Activated CD8-positive, alpha-beta T cell treated with anti-CD3 and anti-CD28 coated beads for 36 hours (primary cell): ENCODE results near the gene GIMAP6. TPM values are rescaled to one million over a fixed set of nuclear protein-coding genes. Genes with fewer than 3 reads are reported as not detected.
A peak's percentile ranks its signal among the peaks of the same experiment; 100 is the strongest.

Experiments
- ATAC-seq: fragments of 200-7000 bp; cut with Tn5 transposase; one replicate; pipeline ENCODE4 v1.10.0; 2021; ENCODE audit warnings: mild to moderate bottlenecking, moderate library complexity
- CTCF ChIA-PET: fragments of 350-600 bp; sonication (Branson Sonifier 250); formaldehyde crosslinking; loops from one replicate; lab custom pipeline; 2021; ENCODE audit warnings: antibody characterized with exemption; lab: Charles Lee
- POLR2A ChIA-PET: fragments of 350-600 bp; sonication (Branson Sonifier 250); formaldehyde crosslinking; loops from one replicate; lab custom pipeline; 2021; ENCODE audit warnings: antibody characterized with exemption; lab: Charles Lee
- DNase-seq: peaks from one replicate; pipeline ENCODE4 v3.0.0-alpha.2; 2020
- H3K27ac Mint-ChIP-seq: one replicate; pipeline ENCODE4 v1.8.0; 2021; ENCODE audit warnings: mild to moderate bottlenecking, mixed read lengths
- H3K27me3 Mint-ChIP-seq: one replicate; pipeline ENCODE4 v1.8.0; 2021; ENCODE audit warnings: mixed read lengths
- H3K36me3 Mint-ChIP-seq: one replicate; pipeline ENCODE4 v1.8.0; 2021; ENCODE audit warnings: low read depth, mixed read lengths
- H3K4me1 Mint-ChIP-seq: one replicate; pipeline ENCODE4 v1.8.0; 2021; ENCODE audit warnings: low read depth, mixed read lengths
- H3K4me3 Mint-ChIP-seq: one replicate; pipeline ENCODE4 v1.8.0; 2021; ENCODE audit warnings: mild to moderate bottlenecking, moderate library complexity, mixed read lengths
- H3K9me3 Mint-ChIP-seq: one replicate; pipeline ENCODE4 v1.8.0; 2021; ENCODE audit warnings: mixed read lengths
- intact Hi-C: fragments of 100-400 bp; cut with micrococcal nuclease; formaldehyde crosslinking; loops from one replicate; pipeline ENCODE4 v1.10.0; 2022
- total RNA-seq, 2 experiments: library from RNA; stranded (reverse); gene quantifications; one replicate each; pipeline ENCODE4 v1.2.3, GENCODE V29; 2021
- TF ChIP-seq, protein P1 (sequence below): fragments of 200-600 bp; IDR thresholded peaks from one replicate; pipeline ENCODE4 v1.8.0; 2022; ENCODE audit warnings: antibody characterized with exemption, mild to moderate bottlenecking

The GIMAP6 gene
- total RNA-seq, 2 experiments from 2014 or later = 21.2 to 21.5 TPM

DNA sequence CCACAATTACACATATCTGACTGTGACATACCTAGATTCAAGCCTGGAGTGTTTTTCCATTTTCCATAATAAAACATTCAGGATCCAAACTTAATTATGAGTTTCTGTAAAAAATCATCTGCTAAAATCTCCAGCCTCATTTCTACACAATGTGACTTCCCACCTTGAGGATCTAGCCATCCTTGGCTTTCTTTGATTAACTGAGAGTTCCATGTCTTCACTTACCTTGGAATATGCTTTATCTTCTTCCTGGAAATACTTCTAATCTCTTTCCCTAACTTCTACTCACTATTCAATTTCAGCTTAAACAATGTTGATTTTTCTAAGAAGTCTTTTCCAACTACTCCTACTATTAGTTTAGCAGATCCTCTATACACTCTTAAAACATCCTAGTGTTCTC is 36.8 kb upstream of the GIMAP6 start:
- Mint-ChIP-seq H3K9me3 (peaks cover 34% of the 10 kb centered on the region), H3K36me3 (peaks cover 53% of the 10 kb centered on the region), H3K27ac (peak overlapping the region; percentile 97), H3K4me3 (peak overlapping the region; percentile 54), H3K4me1 (peaks cover 83% of the 10 kb centered on the region), H3K27me3 (no peaks in the 10 kb centered on the region)
- ATAC-seq (no peak), DNase-seq (no peak)
- TF ChIP-seq, protein P1, sequence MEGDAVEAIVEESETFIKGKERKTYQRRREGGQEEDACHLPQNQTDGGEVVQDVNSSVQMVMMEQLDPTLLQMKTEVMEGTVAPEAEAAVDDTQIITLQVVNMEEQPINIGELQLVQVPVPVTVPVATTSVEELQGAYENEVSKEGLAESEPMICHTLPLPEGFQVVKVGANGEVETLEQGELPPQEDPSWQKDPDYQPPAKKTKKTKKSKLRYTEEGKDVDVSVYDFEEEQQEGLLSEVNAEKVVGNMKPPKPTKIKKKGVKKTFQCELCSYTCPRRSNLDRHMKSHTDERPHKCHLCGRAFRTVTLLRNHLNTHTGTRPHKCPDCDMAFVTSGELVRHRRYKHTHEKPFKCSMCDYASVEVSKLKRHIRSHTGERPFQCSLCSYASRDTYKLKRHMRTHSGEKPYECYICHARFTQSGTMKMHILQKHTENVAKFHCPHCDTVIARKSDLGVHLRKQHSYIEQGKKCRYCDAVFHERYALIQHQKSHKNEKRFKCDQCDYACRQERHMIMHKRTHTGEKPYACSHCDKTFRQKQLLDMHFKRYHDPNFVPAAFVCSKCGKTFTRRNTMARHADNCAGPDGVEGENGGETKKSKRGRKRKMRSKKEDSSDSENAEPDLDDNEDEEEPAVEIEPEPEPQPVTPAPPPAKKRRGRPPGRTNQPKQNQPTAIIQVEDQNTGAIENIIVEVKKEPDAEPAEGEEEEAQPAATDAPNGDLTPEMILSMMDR = no peak
- ChIA-PET POLR2A (interaction anchor here (1.1 to 1.6 kb wide), 6 partner anchors 16 to 218 kb away, joined by 3 to 10 read pairs (median 3); partner anchors contain the start of gene GIMAP5), CTCF (interaction anchor here (0.8 to 1.4 kb wide), 4 partner anchors 8 to 128 kb away, joined by 3 to 6 read pairs (median 4); no protein-coding TSS in a partner anchor)
- intact Hi-C loops = loop anchor here (1.0 to 5.0 kb wide), 6 partner anchors 37 to 152 kb away; partner anchors contain the start of genes GIMAP1, GIMAP4 and GIMAP6

DNA sequence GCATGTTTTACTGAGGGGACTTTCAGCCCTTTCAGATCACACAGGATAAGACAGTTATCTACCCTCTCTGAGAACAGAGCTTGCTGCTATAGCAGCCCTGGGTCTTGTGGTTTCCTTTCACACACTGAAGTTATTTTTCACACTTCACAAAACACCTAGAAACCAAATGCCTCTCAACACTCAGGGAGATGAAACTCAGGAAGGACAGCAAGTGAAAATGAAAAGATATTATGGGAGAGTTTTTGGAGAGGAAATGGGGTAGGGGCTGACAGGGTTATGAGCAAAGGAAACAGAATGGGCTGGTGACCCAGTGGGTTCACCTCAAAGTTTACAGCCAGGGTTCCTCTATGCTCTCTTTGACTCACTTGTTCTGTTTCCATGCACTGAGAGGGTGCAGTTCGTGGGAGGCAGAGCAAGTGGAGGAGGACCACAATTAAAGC is 36.3 kb upstream of the GIMAP6 start:
- Mint-ChIP-seq H3K27ac (peak overlapping the region; percentile 97), H3K4me3 (peak overlapping the region; percentile 54), H3K4me1 (peaks cover 86% of the 10 kb centered on the region), H3K27me3 (no peaks in the 10 kb centered on the region), H3K9me3 (peaks cover 35% of the 10 kb centered on the region), H3K36me3 (peaks cover 57% of the 10 kb centered on the region)
- intact Hi-C loops = loop anchor here (1.0 to 5.0 kb wide), 6 partner anchors 36 to 151 kb away; partner anchors contain the start of genes GIMAP1, GIMAP4 and GIMAP6
- DNase-seq (peak; percentile 85), ATAC-seq (peak; percentile 73)
- ChIA-PET POLR2A (interaction anchor here (0.6 to 1.6 kb wide), 11 partner anchors 15 to 256 kb away, joined by 3 to 10 read pairs (median 3); partner anchors contain the start of genes GIMAP4 and GIMAP5), CTCF (interaction anchor here (0.7 to 2.3 kb wide), 9 partner anchors 8 to 100 kb away, joined by 3 to 7 read pairs (median 4); partner anchors contain the start of genes GIMAP2 and GIMAP5)
- TF ChIP-seq, protein P1 = no peak

DNA sequence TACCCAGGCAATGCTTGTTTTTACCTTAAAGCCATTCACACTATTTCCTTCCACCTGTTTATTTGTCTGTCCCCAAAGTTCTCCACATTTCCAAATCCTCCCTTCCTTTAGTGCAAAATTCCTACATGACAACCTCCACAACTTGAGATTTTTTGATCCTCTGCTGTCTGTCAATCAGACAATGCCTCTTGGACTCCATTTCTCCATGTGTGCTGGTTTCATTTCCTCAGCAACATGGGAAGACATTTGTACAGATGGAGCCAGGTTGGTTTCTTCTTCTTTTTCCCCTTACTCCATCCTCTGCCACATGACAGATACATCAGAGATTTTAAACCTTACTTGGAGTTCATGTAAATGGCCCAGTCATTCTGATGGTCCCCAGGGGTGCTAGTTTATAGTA is 34.2 kb upstream of the GIMAP6 start:
- peak overlapping the region; percentile 97 for H3K27ac Mint-ChIP-seq
- ChIA-PET POLR2A (interaction anchor here (0.7 to 2.2 kb wide), 12 partner anchors 25 to 216 kb away, joined by 3 to 10 read pairs (median 4); partner anchors contain the start of gene GIMAP6), CTCF (interaction anchor here (0.5 to 2.3 kb wide), 8 partner anchors 10 to 217 kb away, joined by 3 to 7 read pairs (median 3); partner anchors contain the start of gene GIMAP2)
- peaks cover 87% of the 10 kb centered on the region for H3K4me1 Mint-ChIP-seq
- peaks cover 42% of the 10 kb centered on the region for H3K36me3 Mint-ChIP-seq
- TF ChIP-seq, protein P1 = no peak
- H3K27me3 Mint-ChIP-seq = no peaks in the 10 kb centered on the region
- peak overlapping the region; percentile 39 for H3K4me3 Mint-ChIP-seq
- ATAC-seq (no peak), DNase-seq (no peak)
- intact Hi-C loops = loop anchor here (5.0 kb wide), 4 partner anchors 34 to 149 kb away; partner anchors contain the start of genes GIMAP1, GIMAP4 and GIMAP6
- H3K9me3 Mint-ChIP-seq = peaks cover 26% of the 10 kb centered on the region

DNA sequence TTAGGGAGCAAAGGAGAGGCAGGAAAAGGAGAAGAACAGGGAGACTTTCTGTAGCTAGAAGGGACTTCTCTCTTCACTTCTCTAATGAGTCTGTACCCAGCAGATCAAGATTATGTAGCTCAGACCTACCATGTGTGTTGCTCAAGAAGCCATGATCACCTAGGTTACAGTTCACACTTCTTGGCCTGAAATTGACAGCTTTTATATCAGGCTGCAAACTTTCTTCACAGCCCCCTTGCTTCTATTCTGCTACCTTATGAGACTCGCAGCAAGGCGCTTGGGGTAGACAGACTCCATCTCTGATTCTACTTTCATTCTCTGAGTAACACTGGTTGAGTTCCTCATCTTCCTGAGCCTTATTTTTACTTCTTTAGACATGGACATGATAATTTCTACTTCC is 33.7 kb upstream of the GIMAP6 start:
- H3K36me3 Mint-ChIP-seq = peaks cover 37% of the 10 kb centered on the region
- H3K27me3 Mint-ChIP-seq = no peaks in the 10 kb centered on the region
- intact Hi-C loops = loop anchor here (5.0 kb wide), 4 partner anchors 34 to 149 kb away; partner anchors contain the start of genes GIMAP1, GIMAP4 and GIMAP6
- H3K4me3 Mint-ChIP-seq = peak overlapping the region; percentile 39
- peak; percentile 50 for DNase-seq
- TF ChIP-seq, protein P1 = no peak
- CTCF ChIA-PET = interaction anchor here (0.8 to 1.3 kb wide), 6 partner anchors 8 to 217 kb away, joined by 3 to 4 read pairs (median 3); no protein-coding TSS in a partner anchor
- POLR2A ChIA-PET = interaction anchor here (0.6 to 2.2 kb wide), 17 partner anchors 24 to 214 kb away, joined by 3 to 10 read pairs (median 4); partner anchors contain the start of genes GIMAP1 and GIMAP6
- peaks cover 23% of the 10 kb centered on the region for H3K9me3 Mint-ChIP-seq
- ATAC-seq = peak; percentile 29
- peaks cover 87% of the 10 kb centered on the region for H3K4me1 Mint-ChIP-seq
- H3K27ac Mint-ChIP-seq = peak overlapping the region; percentile 97
